Muscle layer of duodenum (tissue), 2 donors: ENCODE data around the gene CDH12.

Experiments
- H3K27ac ChIP-seq: one replicate; pipeline ENCODE4 v1.7.0; 2013; ENCODE audit warnings: mild to moderate bottlenecking, low read length
- H3K27me3 ChIP-seq: one replicate; pipeline ENCODE4 v1.7.0; 2013; ENCODE audit warnings: low read depth, mild to moderate bottlenecking, control low read depth, low read length
- H3K36me3 ChIP-seq, 2 donors: one replicate each; pipeline ENCODE4 v1.7.0; 2013; ENCODE audit warnings: low read length in 2 of 2, control low read depth in 1 of 2, mild to moderate bottlenecking in 1 of 2; ENCODE audit not compliant: insufficient read depth in 2 of 2, control insufficient read depth in 1 of 2
- H3K4me1 ChIP-seq, 2 donors: one replicate each; pipeline ENCODE4 v1.7.0; 2013; ENCODE audit warnings: low read length in 2 of 2, mild to moderate bottlenecking in 2 of 2, control low read depth in 1 of 2, moderate library complexity in 1 of 2; ENCODE audit not compliant: insufficient read depth in 2 of 2, control insufficient read depth in 1 of 2
- H3K4me3 ChIP-seq, 2 donors: one replicate each; pipeline ENCODE4 v1.7.0; 2013; ENCODE audit warnings: low read length in 2 of 2, low read depth in 1 of 2, mild to moderate bottlenecking in 1 of 2
- H3K9me3 ChIP-seq, 2 donors: one replicate each; pipeline ENCODE4 v1.7.0; 2013; ENCODE audit warnings: low read length in 2 of 2, control low read depth in 1 of 2, mild to moderate bottlenecking in 1 of 2; ENCODE audit not compliant: control insufficient read depth in 1 of 2
- donor health status: healthy.

Gene CDH12

DNA sequence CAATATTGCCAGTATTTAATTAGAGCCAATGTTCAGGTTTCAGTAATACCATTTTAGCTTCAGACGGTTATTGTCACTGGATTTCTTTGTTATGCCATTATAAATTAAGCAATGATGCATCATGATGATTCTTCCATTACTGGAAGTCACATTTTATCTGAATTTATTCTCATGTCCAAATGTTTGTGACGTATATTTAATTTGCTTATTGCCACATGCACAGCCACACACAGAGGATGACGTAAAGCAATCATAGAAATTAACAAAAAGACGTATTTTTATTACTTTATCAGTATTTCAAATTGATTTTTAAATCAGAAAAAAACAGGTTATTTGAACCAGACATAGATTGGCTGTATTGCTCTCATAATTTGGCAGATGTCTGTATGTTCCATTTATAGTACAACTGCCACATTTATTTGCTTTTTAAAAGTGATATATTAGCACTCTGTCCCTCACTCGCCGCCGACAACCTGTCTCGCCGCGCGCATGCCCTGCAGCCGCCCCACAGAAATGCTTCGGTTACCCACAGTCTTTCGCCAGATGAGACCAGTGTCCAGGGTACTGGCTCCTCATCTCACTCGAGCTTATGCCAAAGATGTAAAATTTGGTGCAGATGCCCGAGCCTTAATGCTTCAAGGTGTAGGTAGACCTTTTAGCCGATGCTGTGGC is 970.9 kb downstream of the CDH12 start:
- Histone ChIP-seq H3K4me1 (no peaks in the 10 kb centered on the region), H3K27me3 (no peaks in the 10 kb centered on the region), H3K36me3 (no peaks in the 10 kb centered on the region), H3K9me3 (no peaks in the 10 kb centered on the region), H3K27ac (no peak overlapping the region), H3K4me3 (no peak overlapping the region)

DNA sequence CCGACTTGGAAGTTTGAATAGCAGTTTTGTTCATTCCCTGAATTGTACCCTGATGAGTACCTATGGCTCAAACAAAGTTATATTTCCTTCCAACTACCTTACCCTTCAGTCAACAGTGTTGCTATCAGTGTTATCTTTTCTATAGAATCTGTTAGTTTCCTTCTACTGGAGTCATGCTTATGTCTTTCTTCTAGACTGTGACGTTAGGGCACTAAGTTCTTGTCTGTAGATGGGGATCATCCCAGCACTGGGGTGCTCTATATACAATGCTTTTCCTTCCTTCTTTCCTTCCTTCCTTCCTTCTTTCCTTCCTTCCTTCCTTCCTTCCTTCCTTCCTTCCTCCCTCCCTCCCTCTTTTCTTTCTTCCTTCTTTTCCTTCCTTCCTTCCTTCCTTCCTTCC is 973.0 kb downstream of the CDH12 start:
- Histone ChIP-seq H3K27ac (no peak overlapping the region), H3K9me3 (no peaks in the 10 kb centered on the region), H3K27me3 (no peaks in the 10 kb centered on the region)

DNA sequence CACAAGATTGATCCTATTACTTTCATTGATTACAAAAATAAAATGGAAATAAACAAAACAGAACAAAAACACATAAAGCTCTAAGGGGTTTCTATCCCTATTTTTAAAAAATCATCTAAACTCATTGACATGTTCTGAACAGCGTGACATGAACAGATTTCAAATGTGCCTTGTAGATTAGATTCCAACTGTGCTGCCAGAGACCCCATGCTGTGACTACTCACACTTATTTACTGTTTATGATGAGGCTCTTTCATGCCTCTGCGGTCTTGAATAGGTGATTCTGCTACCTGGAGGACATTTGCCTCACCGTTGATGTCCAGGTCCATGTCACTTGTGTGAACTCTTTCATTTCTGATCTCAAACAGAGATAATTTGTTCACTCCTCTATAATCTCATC is 990.2 kb downstream of the CDH12 start:
- no peaks in the 10 kb centered on the region for H3K36me3 ChIP-seq
- H3K27ac ChIP-seq = no peak overlapping the region
- H3K9me3 ChIP-seq = no peaks in the 10 kb centered on the region
- H3K4me1 ChIP-seq = no peaks in the 10 kb centered on the region
- H3K27me3 ChIP-seq = no peaks in the 10 kb centered on the region
- H3K4me3 ChIP-seq = no peak overlapping the region

More for the DNA sequence above, 973.0 kb downstream of the CDH12 start:
- Histone ChIP-seq H3K4me3 (no peak overlapping the region), H3K36me3 (no peaks in the 10 kb centered on the region), H3K4me1 (no peaks in the 10 kb centered on the region)

DNA sequence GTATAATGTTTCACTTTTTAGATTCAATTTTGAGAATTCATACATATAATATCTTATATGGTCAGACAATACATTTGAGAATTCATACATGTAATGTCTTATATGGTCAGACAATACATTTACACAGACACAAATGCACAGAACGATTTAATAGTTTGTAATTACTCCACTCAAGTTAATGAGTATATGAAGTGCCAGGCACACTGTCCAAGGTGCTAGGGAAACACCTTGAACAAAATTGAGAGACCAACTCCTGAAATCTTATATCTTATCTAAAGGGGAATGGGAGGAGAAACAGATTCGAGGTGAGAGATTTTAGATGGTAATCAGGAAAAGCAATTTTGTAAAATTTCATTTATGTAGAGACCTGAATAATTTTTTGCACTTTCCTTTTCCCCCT is 994.7 kb downstream of the CDH12 start:
- Histone ChIP-seq H3K27ac (no peak overlapping the region), H3K9me3 (no peaks in the 10 kb centered on the region), H3K4me3 (no peak overlapping the region)

DNA sequence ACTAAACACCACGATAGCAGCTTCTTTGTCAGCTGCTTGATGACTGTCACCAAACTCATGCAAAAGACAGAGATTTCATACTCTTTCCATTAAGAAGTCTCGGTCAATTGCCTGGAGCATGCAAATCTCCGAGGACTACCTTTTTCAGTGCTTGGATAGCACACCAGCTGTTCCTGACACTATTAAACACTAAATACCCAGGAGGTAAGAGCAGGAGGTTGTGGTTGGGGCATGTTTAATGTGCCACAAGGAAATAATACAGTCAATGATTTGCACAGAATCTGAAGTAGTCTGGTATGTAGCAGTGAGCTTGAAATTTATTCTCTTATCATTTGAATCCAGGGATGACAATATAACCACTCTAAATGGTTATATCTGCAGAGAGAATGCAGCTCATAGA is 996.2 kb downstream of the CDH12 start:
- Histone ChIP-seq H3K4me3 (no peak overlapping the region), H3K9me3 (no peaks in the 10 kb centered on the region), H3K4me1 (no peaks in the 10 kb centered on the region), H3K36me3 (no peaks in the 10 kb centered on the region), H3K27ac (no peak overlapping the region), H3K27me3 (no peaks in the 10 kb centered on the region)

More for the DNA sequence above, 994.7 kb downstream of the CDH12 start:
- Histone ChIP-seq H3K27me3 (no peaks in the 10 kb centered on the region), H3K4me1 (no peaks in the 10 kb centered on the region), H3K36me3 (no peaks in the 10 kb centered on the region)

DNA sequence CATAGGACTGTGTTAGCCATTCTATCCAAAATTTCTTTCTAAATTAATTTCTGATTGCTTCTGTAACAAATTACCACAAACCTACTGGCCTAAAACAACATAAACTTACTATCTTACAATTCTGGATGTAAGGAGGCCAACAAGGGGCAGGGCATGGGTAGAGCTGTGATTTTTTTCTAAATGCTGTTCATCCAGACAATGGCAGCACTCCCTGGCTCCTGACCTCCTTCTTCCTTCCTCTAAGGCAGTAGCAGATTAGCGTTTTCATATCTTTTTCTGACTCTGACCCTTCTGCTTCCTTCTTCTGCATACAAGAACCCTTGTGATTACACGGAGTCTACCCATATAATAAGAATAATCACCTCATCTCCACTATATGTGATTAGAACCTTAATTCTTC is 1005.8 kb downstream of the CDH12 start:
- H3K9me3 ChIP-seq = no peaks in the 10 kb centered on the region
- H3K4me3 ChIP-seq = no peak overlapping the region
- no peak overlapping the region for H3K27ac ChIP-seq
- H3K4me1 ChIP-seq = no peaks in the 10 kb centered on the region
- no peaks in the 10 kb centered on the region for H3K27me3 ChIP-seq
- H3K36me3 ChIP-seq = no peaks in the 10 kb centered on the region

DNA sequence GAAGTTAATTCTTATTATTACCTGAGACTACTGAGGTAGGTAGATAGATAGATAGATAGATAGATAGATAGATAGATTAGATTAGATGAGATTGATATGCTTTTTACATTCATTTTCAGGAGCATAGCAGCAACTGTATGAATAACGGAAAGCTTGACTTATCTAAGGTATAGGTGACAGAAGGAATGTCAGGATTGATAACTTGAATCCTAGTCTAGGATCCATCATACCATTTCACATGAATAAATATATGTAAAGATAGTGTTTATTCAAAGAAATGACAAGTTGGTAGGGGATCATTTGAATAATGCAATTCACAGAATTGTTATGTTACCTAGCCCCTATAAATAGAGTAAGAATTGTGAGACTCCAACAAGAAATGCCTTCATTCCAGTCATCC is 1008.2 kb downstream of the CDH12 start:
- no peaks in the 10 kb centered on the region for H3K27me3 ChIP-seq
- no peak overlapping the region for H3K27ac ChIP-seq
- no peak overlapping the region for H3K4me3 ChIP-seq
- H3K9me3 ChIP-seq = no peaks in the 10 kb centered on the region
- H3K36me3 ChIP-seq = no peaks in the 10 kb centered on the region
- H3K4me1 ChIP-seq = no peaks in the 10 kb centered on the region

DNA sequence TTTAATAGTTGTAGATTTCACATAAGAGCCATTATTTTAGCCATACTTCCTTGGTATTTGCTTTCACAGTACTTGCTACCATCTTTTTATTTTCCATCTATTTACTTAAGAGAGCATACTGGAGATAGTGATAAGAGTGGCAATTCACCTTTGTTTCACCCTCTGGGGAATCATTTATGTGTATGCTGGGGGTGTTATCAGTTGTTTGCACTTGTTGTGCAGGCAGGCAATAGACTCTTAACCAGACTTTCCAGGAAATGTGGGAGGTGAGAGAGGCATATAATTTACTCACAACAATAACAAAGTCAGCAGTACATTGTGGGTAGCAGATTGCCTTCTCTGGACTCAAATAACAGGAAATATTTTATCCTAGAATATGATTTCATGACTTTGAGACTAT is 1018.3 kb downstream of the CDH12 start:
- no peak overlapping the region for H3K4me3 ChIP-seq
- no peak overlapping the region for H3K27ac ChIP-seq
- no peaks in the 10 kb centered on the region for H3K4me1 ChIP-seq
- no peaks in the 10 kb centered on the region for H3K36me3 ChIP-seq
- no peaks in the 10 kb centered on the region for H3K27me3 ChIP-seq
- H3K9me3 ChIP-seq = no peaks in the 10 kb centered on the region

DNA sequence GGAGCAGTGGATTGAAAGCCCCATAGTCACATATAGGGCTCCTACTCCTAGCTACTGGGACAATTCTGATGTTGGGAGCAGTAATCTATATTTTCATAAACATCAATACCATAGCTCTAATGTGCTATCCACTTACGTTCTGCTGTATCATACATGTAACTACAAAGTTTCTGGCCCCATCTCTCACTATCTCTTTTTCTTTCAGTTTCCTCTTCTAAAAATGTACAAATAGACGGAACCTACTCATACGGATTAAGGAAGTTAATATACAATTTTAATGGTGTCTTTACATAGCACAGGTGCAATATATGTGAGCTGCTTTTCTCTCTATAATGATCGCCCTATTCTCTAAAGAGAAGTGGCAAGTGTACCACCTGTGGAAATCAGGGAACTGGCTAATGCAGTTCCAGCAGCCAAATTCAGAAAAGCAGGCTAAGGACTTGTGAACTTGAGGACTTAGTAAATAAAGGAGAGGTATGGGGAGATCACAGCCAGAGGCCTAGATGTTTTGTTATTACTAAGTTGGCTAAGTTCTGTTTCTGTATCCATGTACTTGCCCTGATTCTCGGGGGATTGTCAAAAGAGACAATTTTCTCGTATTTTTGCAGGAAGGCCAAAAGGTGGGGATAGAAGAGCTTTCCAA is 1021.9 kb downstream of the CDH12 start:
- Histone ChIP-seq H3K4me3 (no peak overlapping the region), H3K9me3 (no peaks in the 10 kb centered on the region), H3K4me1 (no peaks in the 10 kb centered on the region), H3K36me3 (no peaks in the 10 kb centered on the region), H3K27ac (no peak overlapping the region), H3K27me3 (no peaks in the 10 kb centered on the region)

DNA sequence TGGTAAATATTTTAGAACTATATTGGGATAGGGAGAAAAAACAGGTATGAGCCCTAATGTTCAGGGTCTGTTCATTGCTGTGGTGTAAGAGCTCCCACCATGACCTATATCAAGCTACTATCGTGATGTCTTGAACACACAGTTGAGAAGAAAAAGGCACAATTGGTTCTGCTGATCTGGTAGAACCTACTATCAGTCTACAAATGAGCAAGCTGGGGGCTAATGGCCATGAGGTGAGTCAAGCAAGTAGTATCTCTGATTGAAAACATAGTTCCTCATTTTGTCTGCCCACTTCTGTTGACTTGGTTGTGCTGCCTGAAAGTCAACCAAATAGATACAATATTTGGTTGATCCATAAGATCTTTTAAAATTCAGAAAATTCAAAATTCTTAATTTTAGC is 1026.3 kb downstream of the CDH12 start:
- Histone ChIP-seq H3K4me3 (no peak overlapping the region), H3K36me3 (no peaks in the 10 kb centered on the region), H3K27ac (no peak overlapping the region), H3K27me3 (no peaks in the 10 kb centered on the region), H3K4me1 (no peaks in the 10 kb centered on the region), H3K9me3 (no peaks in the 10 kb centered on the region)

DNA sequence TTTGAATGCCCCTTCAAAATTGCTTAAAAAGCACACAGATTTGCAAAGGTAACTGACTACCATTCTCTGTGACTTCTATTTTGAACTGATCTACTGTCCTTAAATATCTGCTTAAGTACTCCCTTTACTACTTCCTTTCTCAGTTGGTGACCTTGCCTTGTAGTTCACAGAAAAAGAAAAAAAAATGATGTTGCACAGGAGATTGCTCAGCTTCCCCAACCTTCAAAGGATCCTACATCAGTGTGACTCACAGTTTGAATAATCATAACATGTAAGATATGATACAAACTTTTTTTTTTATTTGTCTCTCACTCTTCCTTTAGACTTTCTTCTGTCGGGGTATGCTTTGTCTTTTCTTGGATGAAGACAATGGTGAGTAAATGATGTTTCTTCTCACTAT is 1029.6 kb downstream of the CDH12 start:
- Histone ChIP-seq H3K4me3 (no peak overlapping the region), H3K4me1 (no peaks in the 10 kb centered on the region), H3K9me3 (no peaks in the 10 kb centered on the region), H3K36me3 (no peaks in the 10 kb centered on the region), H3K27ac (no peak overlapping the region), H3K27me3 (no peaks in the 10 kb centered on the region)

DNA sequence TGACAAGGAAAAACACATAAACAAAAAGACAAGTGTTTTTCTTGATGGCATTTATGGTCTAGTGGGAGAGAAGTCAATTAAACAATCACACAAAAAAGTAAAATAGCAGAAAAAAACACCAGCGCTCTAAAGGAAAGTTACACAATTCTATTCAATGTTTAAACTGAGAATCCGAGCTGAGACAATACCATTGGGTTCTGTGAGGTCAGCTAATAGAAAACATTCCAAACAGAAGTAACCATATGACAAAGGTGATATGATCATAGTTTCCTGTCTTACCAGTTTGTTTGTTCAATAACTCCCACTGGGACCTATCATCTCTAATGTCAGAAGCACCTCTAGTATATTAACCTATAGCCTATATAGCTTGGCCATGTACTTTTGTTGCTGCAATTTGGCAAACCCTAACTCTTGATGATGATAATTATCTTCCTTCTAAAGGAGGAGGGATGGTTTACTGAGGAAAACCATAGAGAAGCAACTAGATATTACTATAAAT is 1030.0 kb downstream of the CDH12 start:
- H3K36me3 ChIP-seq = no peaks in the 10 kb centered on the region
- no peak overlapping the region for H3K4me3 ChIP-seq
- no peaks in the 10 kb centered on the region for H3K27me3 ChIP-seq
- no peaks in the 10 kb centered on the region for H3K9me3 ChIP-seq
- no peak overlapping the region for H3K27ac ChIP-seq
- H3K4me1 ChIP-seq = no peaks in the 10 kb centered on the region
